ENCODE results near the gene ITFG1.
"Not testable (repeated sequence)": the region's sequence is repeated elsewhere in the genome, so short reads cannot be mapped to it uniquely, and the experiment has no call there.

DNA sequence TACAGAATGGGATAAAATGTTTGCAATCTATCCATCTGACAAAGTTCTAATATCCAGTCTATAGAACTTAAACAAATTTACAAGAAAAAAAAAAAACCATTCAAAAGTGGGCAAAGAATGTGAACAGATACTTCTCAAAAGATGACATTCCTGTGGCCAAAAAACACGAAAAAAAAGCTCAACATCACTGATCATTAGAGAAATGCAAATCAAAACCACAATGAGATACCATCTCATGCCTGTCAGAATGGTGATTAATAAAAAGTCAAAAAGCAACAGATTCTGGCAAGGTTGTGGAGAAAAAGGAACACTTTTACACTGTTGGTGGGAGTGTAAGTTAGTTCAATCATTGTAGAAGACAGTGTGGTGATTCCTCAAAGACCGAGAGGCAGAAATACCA, 26.6 kb downstream of the ITFG1 start:
- TF ChIP-seq ZNF8 (CRISPR knock-in tag; IDR thresholded peaks at IDR 0.05); ARNTL (CRISPR knock-in tag; IDR thresholded peaks at IDR 0.05; ENCODE audit: borderline replicate concordance, low read depth); RARB (CRISPR knock-in tag; IDR thresholded peaks at IDR 0.05); PPARA (CRISPR knock-in tag; IDR thresholded peaks at IDR 0.05; ENCODE audit: borderline replicate concordance); ESRRG (CRISPR knock-in tag; IDR thresholded peaks at IDR 0.05); ZFP3 (CRISPR knock-in tag; IDR thresholded peaks at IDR 0.05); ZNF565 (CRISPR knock-in tag; conservative IDR thresholded peaks at IDR 0.05; ENCODE audit: low read depth); TCF4 (CRISPR knock-in tag; IDR thresholded peaks at IDR 0.05; ENCODE audit: borderline replicate concordance); CSDC2 (CRISPR knock-in tag; IDR thresholded peaks at IDR 0.05); ZFP30 (CRISPR knock-in tag; IDR thresholded peaks at IDR 0.05): not testable (repeated sequence)
- TF ChIP-seq, protein P1, sequence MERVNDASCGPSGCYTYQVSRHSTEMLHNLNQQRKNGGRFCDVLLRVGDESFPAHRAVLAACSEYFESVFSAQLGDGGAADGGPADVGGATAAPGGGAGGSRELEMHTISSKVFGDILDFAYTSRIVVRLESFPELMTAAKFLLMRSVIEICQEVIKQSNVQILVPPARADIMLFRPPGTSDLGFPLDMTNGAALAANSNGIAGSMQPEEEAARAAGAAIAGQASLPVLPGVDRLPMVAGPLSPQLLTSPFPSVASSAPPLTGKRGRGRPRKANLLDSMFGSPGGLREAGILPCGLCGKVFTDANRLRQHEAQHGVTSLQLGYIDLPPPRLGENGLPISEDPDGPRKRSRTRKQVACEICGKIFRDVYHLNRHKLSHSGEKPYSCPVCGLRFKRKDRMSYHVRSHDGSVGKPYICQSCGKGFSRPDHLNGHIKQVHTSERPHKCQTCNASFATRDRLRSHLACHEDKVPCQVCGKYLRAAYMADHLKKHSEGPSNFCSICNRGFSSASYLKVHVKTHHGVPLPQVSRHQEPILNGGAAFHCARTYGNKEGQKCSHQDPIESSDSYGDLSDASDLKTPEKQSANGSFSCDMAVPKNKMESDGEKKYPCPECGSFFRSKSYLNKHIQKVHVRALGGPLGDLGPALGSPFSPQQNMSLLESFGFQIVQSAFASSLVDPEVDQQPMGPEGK (CRISPR knock-in tag; IDR thresholded peaks at IDR 0.05; ENCODE audit: borderline replicate concordance): not testable (repeated sequence)
- TF ChIP-seq, protein P2, sequence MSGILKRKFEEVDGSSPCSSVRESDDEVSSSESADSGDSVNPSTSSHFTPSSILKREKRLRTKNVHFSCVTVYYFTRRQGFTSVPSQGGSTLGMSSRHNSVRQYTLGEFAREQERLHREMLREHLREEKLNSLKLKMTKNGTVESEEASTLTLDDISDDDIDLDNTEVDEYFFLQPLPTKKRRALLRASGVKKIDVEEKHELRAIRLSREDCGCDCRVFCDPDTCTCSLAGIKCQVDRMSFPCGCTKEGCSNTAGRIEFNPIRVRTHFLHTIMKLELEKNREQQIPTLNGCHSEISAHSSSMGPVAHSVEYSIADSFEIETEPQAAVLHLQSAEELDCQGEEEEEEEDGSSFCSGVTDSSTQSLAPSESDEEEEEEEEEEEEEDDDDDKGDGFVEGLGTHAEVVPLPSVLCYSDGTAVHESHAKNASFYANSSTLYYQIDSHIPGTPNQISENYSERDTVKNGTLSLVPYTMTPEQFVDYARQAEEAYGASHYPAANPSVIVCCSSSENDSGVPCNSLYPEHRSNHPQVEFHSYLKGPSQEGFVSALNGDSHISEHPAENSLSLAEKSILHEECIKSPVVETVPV (CRISPR knock-in tag; IDR thresholded peaks at IDR 0.05): not testable (repeated sequence)
